Prostate gland (tissue), 2 donors: ENCODE results near the gene GOLGA6C.

Experiments used
- POLR2A ChIP-seq: fragments of 450-650 bp; IDR thresholded peaks from one replicate; pipeline ENCODE4 v1.6.1; 2016; ENCODE audit warnings: antibody characterized with exemption, mild to moderate bottlenecking
- TF ChIP-seq, protein P1 (sequence below), 4 experiments: fragments of 200-600 bp in 2 of 4; fragments of 450-650 bp in 2 of 4; sonication (generic) in 2 of 4; IDR thresholded peaks; 1 replicate in 3 of 4; 2 replicates in 1 of 4; pipeline ENCODE4 v1.5.1; 2016 to 2019; ENCODE audit warnings: antibody characterized with exemption in 4 of 4, mild to moderate bottlenecking in 2 of 4, moderate library complexity in 2 of 4

DNA sequence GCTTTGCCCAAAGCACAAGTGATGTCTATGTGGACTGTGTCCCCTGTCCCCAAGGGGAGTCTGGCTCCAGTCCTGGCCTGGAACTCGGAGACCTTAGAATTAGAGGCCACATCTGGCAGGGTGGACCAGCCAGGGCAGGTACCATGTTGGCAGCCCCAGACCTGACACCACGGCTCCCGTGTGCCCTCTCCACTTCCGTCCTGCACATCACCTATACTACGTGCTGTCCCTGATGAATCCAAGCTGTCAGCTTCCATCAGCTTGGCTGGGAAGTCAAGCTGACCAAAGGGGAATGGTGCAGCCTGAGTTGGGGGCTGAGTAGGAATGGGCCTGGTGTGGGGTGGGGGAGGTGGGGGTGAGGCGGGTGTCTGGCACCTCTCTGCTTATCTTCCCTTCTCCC, 41.1 kb upstream of the GOLGA6C start:
- TF ChIP-seq, protein P1, sequence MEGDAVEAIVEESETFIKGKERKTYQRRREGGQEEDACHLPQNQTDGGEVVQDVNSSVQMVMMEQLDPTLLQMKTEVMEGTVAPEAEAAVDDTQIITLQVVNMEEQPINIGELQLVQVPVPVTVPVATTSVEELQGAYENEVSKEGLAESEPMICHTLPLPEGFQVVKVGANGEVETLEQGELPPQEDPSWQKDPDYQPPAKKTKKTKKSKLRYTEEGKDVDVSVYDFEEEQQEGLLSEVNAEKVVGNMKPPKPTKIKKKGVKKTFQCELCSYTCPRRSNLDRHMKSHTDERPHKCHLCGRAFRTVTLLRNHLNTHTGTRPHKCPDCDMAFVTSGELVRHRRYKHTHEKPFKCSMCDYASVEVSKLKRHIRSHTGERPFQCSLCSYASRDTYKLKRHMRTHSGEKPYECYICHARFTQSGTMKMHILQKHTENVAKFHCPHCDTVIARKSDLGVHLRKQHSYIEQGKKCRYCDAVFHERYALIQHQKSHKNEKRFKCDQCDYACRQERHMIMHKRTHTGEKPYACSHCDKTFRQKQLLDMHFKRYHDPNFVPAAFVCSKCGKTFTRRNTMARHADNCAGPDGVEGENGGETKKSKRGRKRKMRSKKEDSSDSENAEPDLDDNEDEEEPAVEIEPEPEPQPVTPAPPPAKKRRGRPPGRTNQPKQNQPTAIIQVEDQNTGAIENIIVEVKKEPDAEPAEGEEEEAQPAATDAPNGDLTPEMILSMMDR (IDR thresholded peaks at IDR 0.05), result no peak
- no peak for TF ChIP-seq POLR2A
